Gastroesophageal sphincter (tissue), 3 donors: ENCODE measurements around the gene ABCG4.

ENCODE experiments used
- EP300 ChIP-seq: sonication (generic); formaldehyde crosslinking; IDR thresholded peaks from one replicate; pipeline ENCODE4 v1.6.1; 2017; ENCODE audit warnings: antibody characterized with exemption, mild to moderate bottlenecking
- POLR2A ChIP-seq, 2 donors: fragments of 450-650 bp; IDR thresholded peaks; one replicate each; pipeline ENCODE4 v1.6.1; 2017; ENCODE audit warnings: antibody characterized with exemption in 2 of 2, mild to moderate bottlenecking in 2 of 2, moderate library complexity in 1 of 2
- TF ChIP-seq, protein P1 (sequence below), 4 experiments: fragments of 200-600 bp in 2 of 4; fragments of 450-650 bp in 2 of 4; sonication (generic) in 1 of 4; IDR thresholded peaks; one replicate each; pipeline ENCODE4 v1.5.1; 2017 to 2019; ENCODE audit warnings: antibody characterized with exemption in 4 of 4, mild to moderate bottlenecking in 2 of 4, moderate library complexity in 2 of 4

DNA sequence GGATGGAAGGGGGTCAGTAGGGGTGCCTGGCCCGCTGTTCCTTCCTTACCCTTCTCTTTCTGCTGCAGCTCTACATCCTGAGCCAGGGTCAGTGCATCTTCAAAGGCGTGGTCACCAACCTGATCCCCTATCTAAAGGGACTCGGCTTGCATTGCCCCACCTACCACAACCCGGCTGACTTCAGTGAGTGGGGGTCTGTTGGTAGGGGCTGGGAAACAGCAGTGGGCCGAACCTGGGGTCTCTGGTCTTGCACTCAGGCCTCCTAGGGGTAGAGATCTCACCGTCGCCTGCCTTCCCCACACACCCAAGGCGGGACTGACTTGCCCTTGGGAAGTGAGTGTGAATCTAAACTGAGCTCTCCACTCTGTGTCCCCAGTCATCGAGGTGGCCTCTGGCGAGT, 7.6 kb downstream of the ABCG4 start:
- TF ChIP-seq, protein P1, sequence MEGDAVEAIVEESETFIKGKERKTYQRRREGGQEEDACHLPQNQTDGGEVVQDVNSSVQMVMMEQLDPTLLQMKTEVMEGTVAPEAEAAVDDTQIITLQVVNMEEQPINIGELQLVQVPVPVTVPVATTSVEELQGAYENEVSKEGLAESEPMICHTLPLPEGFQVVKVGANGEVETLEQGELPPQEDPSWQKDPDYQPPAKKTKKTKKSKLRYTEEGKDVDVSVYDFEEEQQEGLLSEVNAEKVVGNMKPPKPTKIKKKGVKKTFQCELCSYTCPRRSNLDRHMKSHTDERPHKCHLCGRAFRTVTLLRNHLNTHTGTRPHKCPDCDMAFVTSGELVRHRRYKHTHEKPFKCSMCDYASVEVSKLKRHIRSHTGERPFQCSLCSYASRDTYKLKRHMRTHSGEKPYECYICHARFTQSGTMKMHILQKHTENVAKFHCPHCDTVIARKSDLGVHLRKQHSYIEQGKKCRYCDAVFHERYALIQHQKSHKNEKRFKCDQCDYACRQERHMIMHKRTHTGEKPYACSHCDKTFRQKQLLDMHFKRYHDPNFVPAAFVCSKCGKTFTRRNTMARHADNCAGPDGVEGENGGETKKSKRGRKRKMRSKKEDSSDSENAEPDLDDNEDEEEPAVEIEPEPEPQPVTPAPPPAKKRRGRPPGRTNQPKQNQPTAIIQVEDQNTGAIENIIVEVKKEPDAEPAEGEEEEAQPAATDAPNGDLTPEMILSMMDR (IDR thresholded peaks at IDR 0.05) = no peak
- TF ChIP-seq POLR2A (IDR thresholded peaks at IDR 0.05) = no peak
- TF ChIP-seq EP300 = no peak
